ENCODE data around the gene TGFBR3L. TPM values are rescaled to one million over a fixed set of nuclear protein-coding genes. Genes with fewer than 3 reads are reported as not detected.
A peak's percentile ranks its signal among the peaks of the same experiment; 100 is the strongest.

Gene TGFBR3L
- not detected for total RNA-seq (ENCODE audit: unreplicated experiment)
- long read RNA-seq, result 0 reads

DNA sequence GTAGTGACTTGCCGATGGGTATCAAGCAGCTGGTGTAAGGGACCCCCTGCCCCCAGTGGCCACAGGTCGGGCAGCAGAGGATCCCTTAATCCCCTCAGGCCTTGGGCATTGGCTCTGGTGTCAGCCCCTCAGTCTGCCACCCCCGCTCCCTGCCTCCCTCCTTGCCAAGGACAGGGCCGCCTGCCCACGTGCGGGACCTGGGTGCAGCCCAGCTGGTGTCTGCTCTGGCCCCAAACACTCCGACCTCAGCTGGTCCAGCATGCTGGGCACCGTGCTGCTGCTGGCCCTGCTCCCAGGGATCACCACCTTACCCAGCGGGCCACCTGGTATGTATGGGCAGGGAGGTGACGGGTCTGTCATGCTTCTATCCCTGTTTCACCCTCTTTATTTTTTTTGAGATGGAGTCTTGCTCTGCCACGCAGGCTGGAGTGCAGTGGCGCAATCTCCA, at the start of gene TGFBR3L:
Gene TGFBR3L (plus strand): TSS at position 233 of the 448 bp plus-strand sequence.
- H3K9me3 Mint-ChIP-seq (ENCODE audit: unreplicated experiment), result no peaks in the 10 kb centered on the region
- peak within 1 kb of the TSS; percentile 69 for H3K4me3 Mint-ChIP-seq (ENCODE audit: unreplicated experiment)
- H3K27ac Mint-ChIP-seq (ENCODE audit: unreplicated experiment), result no peak within 1 kb of the TSS
- no peak for DNase-seq (ENCODE audit: low spot score)
- peaks cover 23% of the 10 kb centered on the region for H3K27me3 Mint-ChIP-seq (ENCODE audit: unreplicated experiment)
- H3K36me3 Mint-ChIP-seq (ENCODE audit: low read depth, unreplicated experiment), result peaks cover 7% of the 10 kb centered on the region
- H3K4me1 Mint-ChIP-seq (ENCODE audit: unreplicated experiment), result peaks cover 8% of the 10 kb centered on the region
- TF ChIP-seq, protein P1, sequence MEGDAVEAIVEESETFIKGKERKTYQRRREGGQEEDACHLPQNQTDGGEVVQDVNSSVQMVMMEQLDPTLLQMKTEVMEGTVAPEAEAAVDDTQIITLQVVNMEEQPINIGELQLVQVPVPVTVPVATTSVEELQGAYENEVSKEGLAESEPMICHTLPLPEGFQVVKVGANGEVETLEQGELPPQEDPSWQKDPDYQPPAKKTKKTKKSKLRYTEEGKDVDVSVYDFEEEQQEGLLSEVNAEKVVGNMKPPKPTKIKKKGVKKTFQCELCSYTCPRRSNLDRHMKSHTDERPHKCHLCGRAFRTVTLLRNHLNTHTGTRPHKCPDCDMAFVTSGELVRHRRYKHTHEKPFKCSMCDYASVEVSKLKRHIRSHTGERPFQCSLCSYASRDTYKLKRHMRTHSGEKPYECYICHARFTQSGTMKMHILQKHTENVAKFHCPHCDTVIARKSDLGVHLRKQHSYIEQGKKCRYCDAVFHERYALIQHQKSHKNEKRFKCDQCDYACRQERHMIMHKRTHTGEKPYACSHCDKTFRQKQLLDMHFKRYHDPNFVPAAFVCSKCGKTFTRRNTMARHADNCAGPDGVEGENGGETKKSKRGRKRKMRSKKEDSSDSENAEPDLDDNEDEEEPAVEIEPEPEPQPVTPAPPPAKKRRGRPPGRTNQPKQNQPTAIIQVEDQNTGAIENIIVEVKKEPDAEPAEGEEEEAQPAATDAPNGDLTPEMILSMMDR (IDR thresholded peaks at IDR 0.05; ENCODE audit: unreplicated experiment), result no peak

GRCh38 chr19:7865262-7865911, 49.2 kb upstream of the TGFBR3L start:
- peaks cover 8% of the 10 kb centered on the region for H3K4me1 Mint-ChIP-seq (ENCODE audit: unreplicated experiment)
- no peak overlapping the region for H3K27ac Mint-ChIP-seq (ENCODE audit: unreplicated experiment)
- no peak for DNase-seq (ENCODE audit: low spot score)
- H3K4me3 Mint-ChIP-seq (ENCODE audit: unreplicated experiment), result no peak overlapping the region
- H3K27me3 Mint-ChIP-seq (ENCODE audit: unreplicated experiment), result peaks cover 25% of the 10 kb centered on the region
- no peaks in the 10 kb centered on the region for H3K9me3 Mint-ChIP-seq (ENCODE audit: unreplicated experiment)
- no peaks in the 10 kb centered on the region for H3K36me3 Mint-ChIP-seq (ENCODE audit: low read depth, unreplicated experiment)
- TF ChIP-seq, protein P1 (IDR thresholded peaks at IDR 0.05; ENCODE audit: unreplicated experiment), result no peak

- no peak for DNase-seq (ENCODE audit: low spot score)
- TF ChIP-seq, protein P1 (IDR thresholded peaks at IDR 0.05; ENCODE audit: unreplicated experiment), result no peak
- Mint-ChIP-seq H3K27ac (ENCODE audit: unreplicated experiment) (no peak overlapping the region), H3K9me3 (ENCODE audit: unreplicated experiment) (no peaks in the 10 kb centered on the region), H3K4me3 (ENCODE audit: unreplicated experiment) (no peak overlapping the region), H3K27me3 (ENCODE audit: unreplicated experiment) (peaks cover 26% of the 10 kb centered on the region), H3K4me1 (ENCODE audit: unreplicated experiment) (no peaks in the 10 kb centered on the region), H3K36me3 (ENCODE audit: low read depth, unreplicated experiment) (no peaks in the 10 kb centered on the region)
Observed at GRCh38 chr19:7866399-7867091, 48.1 kb upstream of the TGFBR3L start.

DNA sequence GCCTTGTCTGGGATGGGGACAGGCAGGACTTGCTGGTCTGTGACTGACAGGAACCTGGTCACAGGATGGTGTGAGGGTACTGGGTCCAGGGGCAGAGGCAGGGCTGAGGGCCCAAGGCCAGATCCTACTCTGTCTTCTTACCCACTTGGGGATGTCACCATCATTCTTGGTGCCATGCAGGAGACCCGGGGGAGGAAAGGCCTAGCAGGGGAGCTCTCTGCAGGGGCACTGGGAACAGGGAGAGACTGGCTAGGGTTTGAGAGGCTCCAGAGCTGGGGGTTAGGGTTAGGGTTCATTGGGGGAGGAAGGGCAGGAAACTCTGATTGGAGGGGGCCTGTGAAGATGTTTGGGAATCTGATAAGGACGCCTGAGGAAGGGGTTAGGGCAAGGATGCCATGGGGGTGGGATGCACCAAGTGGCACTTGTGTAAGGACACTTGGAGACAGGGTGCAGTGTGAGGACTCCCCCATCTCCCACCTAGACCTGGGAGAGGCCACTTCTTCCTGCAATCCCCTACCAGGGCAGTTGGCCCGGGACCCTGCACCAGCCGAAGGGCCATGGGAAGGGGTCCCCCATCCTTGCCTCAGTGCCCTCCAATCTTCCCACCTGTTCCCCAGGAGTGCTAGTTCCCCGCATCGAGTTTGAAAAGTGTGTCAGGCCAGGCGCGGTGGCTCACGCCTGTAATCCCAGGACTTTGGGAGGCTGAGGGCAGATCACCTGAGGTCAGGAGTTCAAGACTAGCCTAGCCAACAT, 47.4 kb upstream of the TGFBR3L start:
- Mint-ChIP-seq H3K36me3 (ENCODE audit: low read depth, unreplicated experiment) (no peaks in the 10 kb centered on the region), H3K4me1 (ENCODE audit: unreplicated experiment) (no peaks in the 10 kb centered on the region), H3K9me3 (ENCODE audit: unreplicated experiment) (no peaks in the 10 kb centered on the region), H3K27me3 (ENCODE audit: unreplicated experiment) (peaks cover 27% of the 10 kb centered on the region), H3K4me3 (ENCODE audit: unreplicated experiment) (no peak overlapping the region), H3K27ac (ENCODE audit: unreplicated experiment) (no peak overlapping the region)
- DNase-seq (ENCODE audit: low spot score), result no peak
- TF ChIP-seq, protein P1 (IDR thresholded peaks at IDR 0.05; ENCODE audit: unreplicated experiment), result no peak
